DMS 273 treated with DMSO at 0.1 percent for 48 hours (cell line): ENCODE data around the gene LMOD1.
"Not testable (repeated sequence)": the region's sequence is repeated elsewhere in the genome, so short reads cannot be mapped to it uniquely, and the experiment has no call there.

ENCODE experiments used
- DNase-seq: peaks from one replicate; lab custom pipeline; 2025; lab: John Stamatoyannopoulos, UW

Gene LMOD1

DNA sequence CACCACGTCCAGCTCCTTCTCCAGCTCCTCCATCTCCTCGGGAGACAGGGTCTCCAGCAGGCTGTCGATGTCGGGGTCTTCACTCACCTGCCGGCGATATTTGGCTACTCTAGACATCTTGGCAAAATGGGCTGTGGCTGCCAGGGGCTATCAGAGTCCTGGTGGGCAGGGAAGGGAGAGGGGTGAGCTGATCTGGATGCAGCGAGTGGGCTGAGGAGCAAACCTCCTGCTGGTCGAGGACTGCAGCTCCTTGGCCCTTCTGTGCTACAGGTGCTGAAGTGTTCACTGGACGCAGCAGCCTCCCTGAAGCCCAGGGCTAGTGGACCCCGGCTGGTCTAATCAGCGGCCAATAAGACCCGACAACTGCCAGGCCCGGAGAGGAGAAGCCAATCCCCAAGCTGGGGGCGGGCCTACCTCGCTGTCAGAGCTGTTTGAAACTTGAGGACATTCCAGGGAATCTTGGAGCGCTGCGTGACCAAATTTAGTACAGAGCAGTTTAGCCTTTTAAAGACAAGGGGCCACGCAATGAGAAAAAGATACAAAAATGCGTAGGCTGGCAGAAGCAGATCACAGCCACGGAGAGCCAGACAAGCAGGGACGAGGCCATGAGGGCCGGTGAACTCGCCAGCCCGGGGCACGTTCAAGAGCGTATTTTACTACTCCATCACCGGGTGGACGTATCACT lies at the start of gene LMOD1:
TSS of gene LMOD1 (minus strand) at position 325 of the 685 bp plus-strand sequence. CDS start at position 117, 208 bp downstream.
- DNase-seq, result peak; percentile 26

DNA sequence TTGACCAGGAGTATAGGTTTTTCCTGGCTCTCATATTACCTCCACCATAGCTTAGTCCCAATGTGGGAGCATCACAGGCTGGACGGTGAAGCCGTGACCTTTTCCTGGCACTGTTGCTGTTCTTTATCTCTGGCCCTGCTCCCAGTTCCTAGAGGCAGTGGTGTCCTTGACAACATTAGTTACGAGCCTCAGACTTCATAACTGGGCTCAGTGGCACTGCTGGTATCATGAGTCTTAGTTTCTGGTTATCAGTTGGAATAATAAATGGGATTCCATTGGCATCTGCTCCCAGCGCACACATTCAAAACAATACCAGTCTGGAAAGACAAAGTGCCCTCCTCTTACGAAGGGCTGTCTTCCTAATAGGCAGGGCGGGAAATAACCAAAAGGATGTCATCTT lies 44.1 kb upstream of the LMOD1 start:
- no peak for DNase-seq

DNA sequence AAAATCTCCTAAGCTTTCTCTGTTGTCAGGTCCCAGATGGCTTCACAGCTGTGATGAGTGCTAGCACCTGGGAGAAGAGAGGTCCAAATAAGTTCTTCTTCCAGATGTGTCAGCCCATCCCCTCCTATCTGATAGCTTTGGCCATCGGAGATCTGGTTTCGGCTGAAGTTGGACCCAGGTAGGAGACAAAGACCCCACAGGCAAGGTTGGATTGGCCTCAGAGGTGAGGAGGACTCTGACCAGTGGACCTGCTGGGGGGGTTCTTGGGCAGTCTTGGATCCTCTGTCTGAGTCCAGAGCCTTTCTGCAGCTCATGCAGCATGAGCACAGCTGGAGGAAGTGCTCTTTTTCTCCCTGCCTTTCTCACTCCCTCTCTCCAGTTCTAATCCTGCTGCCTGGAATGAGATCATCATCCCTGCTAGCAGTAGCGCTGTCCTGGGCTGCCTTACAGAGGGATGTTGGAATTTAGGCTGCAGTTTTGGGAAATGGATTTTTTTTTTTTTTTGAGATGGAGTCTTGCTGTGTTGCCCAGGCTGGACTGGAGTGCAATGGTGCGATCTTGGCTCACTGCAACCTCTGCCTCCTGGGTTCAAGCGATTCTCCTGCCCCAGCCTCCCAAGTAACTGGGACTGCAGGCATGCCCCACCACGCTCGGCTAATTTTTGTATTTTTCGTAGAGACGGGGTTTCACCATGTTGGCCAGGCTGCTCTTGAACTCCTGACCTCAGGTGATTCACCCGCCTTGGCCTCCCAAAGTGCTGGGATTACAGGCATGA lies 43.2 kb upstream of the LMOD1 start:
- no peak for DNase-seq

DNA sequence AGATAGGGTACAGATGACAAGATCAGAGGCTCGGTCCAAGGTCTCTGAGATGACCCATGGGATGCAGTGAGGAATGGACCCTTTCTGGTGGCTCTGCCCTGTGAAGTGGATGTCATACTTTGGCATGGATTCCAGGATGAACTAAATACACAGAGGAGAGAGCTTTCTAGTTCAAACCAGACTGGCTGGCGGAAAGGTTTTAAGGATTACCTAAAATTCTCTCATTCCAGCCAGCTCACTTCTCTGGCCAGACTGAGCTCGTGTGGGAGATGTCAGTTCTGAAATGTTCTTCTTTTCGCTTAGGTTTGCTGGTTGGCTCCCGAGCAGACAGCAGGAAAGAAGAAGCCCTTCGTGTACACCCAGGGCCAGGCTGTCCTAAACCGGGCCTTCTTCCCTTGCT lies 42.3 kb upstream of the LMOD1 start:
- DNase-seq, result no peak

DNA sequence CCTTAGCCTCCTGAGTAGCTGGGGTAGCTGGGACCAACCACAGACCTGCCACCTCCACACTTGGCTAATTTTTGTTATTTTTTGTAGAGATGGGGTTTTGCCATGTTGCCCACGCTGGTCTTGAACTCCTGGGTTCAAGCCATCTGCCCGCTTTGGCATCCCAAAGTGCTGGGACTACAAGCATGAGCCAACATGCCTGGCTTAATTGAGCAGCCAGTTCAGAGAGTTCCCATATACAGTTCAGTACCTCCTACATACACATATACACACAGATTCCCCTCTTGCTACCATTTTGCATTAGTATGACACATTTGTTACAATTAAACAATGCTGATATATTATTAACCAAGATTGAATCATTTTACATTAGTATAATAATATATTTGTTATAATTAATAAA lies 39.0 kb upstream of the LMOD1 start:
- DNase-seq, result peak; percentile 63

DNA sequence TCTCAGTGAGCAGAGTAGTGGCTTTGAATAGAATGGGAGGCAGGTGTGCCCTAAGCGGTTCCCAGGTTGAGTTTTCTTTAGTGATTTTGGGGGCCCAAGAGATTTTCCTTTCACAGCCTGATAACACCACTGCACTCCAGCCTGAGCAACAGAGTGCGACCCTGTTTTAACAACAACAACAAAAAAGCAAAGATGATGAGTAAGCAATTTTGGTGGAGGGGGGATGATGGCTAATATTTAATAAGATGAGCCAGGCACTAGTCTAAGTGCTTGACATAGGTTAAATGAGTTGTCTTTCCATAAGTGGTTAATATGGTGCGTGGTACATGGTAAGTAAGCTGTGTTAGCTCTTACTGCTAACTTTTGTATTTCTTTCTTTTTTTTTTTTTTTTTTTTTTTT lies 38.1 kb upstream of the LMOD1 start:
- no peak for DNase-seq

DNA sequence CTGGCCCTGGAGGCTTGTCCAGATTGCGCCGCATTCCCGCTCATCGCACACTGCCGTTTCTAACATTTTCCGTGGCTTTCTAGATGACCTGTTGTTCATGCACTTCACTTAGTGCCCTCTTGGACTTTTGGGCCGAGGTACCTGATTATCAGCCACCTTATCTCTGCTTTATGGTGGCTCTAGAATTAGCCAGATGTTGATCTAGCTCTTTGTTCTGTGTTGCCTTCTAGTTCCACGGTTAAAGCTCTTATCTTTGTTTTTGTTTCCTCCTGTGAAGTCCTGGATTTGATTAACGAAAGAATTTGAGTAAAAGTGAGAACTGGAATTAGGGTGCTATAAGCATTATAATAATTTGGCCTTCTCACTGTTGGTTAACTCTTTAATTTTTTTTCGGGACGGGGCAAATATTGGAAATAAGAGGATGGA lies 37.0 kb upstream of the LMOD1 start:
- no peak for DNase-seq

DNA sequence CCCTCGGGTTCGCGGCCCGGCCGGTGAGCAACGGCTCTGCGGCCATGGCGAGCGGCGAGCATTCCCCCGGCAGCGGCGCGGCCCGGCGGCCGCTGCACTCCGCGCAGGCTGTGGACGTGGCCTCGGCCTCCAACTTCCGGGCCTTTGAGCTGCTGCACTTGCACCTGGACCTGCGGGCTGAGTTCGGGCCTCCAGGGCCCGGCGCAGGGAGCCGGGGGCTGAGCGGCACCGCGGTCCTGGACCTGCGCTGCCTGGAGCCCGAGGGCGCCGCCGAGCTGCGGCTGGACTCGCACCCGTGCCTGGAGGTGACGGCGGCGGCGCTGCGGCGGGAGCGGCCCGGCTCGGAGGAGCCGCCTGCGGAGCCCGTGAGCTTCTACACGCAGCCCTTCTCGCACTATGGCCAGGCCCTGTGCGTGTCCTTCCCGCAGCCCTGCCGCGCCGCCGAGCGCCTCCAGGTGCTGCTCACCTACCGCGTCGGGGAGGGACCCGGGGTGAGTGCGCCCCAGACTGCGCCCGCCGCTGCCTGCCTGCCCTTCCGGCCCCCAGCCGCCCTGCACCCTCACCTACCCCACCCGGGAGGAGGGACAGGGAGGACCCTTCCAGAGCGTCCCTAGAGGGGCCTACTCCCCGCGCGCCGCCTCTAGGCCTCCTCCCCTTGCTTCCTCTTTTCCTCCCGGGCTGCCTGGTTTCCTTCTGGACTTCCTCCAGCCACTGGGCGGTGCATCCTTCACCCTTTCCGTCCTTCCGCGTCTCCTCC lies 36.5 kb upstream of the LMOD1 start, which contains the start of gene RNPEP:
TSS of gene RNPEP (plus strand) at position 26 of the 757 bp plus-strand sequence. CDS start at position 45, 19 bp downstream.
- peak; percentile 39 for DNase-seq

DNA sequence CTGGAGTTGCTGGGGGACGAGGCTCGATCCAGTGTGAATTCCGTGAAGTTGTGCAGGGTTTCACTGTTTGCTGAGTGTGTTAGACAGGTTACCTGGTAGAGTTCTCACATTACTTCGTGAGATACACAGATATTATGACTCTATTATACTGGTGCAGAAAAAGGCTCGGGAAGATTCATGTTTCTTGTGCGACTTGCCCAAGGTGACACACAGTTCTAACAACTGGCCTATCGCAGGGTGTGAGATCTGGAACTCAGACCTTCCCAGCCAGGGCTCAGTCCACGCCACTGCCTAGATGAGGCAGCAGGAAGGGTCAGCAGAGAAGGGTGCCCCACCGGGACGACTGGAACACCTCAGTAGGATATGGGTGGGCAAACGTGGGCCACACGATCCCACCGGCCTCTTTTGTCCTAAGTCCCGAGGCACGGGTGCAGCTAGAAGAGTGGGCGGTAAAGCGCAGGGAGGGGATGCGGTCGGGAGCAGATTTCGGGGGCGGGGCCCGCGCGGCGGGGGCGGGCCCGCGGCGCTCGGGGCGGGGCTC lies 35.8 kb upstream of the LMOD1 start:
- peak; percentile 35 for DNase-seq

DNA sequence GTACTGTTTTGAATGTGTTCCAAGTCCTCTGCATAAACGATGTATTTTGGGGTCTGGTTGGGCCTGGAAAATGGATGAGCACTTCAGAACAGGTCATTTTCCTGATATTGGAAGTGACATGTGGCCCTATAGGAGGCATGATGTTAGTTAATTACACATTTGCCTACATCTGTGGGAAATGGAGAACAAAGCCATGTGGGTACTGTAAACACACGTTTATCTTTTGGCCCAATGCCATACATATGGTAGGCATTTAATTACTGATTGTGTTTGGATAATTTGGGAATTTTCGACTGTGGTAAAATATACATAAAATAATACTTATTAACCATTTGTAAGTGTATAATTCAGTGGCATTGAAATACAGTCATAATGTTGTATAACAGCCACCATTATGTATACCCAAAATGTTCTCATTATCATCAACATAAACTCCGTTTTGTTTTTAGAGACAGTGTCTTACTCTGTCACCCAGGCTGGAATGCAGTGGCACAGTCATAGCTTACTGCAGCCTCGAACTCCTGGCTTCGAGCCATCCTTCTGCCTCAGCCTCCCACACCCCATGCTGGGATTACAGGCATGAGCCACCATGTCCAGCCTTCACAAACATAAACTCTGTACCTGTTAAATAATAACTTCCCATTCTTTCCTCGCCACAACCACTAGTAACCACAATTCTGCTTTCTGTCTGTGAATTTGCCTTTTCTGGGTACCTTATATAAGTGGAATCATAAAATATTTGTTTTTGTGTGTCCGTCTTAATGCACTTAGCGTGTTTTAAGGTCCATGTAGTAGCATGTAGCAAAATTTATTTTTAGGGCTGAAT lies 24.2 kb upstream of the LMOD1 start:
- DNase-seq, result peak; percentile 89

DNA sequence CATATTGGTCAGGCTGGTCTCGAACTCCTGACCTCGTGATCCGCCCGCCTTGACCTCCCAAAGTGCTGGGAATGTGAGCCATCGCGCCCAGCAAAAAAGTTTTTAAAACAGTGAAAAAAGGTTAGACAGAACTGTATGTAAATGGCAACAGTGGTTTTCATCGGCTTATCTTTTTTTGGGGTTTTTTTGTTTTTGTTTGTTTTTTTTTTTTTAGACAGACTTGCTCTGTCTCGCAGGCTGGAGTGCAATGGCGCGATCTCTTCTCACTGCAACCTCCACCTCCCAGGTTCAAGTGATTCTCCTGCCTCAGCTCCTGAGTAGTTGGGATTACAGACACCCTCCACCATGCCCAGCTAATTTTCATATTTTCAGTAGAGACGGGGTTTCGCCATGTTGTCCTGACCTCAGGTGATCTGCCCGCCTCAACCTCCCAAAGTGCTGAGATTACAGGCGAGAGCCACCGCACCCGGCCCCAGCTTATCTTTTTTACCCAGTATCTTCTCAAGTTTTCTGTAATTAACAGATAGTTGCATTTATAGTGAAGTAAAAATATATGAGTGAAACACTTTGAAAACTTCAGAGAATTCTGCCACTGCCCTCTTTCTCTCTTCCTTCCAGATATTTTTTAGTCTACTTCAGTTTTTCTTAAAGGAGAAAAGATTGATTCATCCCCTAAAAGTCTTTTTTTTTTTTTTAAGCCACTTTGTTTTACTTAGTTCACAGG lies 22.0 kb upstream of the LMOD1 start:
- no peak for DNase-seq

DNA sequence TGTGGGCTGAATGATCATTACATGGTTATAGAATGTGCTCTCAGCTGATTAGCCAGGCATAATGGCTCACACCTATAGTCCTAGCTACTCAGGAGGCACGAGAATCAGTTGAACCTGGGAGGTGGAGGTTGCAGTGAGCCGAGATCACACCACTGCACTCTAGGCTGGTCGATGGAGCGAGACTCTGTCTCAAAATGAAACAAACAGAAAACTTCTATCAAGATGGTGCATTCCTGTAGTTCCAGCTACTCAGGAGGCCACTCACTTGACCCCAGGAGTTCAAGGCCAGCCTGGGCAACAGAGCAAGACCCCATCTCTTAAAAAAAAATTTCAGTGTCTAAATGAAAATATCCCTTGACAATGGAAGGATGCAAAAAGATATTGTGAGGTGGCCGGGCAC lies 19.8 kb upstream of the LMOD1 start:
- no peak for DNase-seq

DNA sequence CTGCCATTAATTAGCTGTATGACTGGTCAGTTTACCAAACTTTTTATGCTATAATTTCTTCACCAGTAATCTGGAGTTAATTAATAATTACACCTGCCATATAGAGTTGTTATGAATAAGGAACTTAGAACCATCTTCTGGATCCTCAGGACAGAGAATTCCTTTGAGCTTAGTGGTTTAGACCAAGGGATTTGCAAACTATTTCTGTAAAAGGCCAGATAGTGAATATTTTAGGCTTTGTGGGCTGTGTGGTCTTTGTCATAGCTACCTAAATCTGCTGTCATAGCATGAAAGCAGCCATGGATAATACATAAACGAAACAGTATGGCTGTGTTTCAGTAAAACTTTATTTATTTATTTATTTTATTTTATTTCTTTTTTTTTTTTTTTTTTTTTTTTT lies 17.9 kb upstream of the LMOD1 start:
- DNase-seq, result no peak

DNA sequence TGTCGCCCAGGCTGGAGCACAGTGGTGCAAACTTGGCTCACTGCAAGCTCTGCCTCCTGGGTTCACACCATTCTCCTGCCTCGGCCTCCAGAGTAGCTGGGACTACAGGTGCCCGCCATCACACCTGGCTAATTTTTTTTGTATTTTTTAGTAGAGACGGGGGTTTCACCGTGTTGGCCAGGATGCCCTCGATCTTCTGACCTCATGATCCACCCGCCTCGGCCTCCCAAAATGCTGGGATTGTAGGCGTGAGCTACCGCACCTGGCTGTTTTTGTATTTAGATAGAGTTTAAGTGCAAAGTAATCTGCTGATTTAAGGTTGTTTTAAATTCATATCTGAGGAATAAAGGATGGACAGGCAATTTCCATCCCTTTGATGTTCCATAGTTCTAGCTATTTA lies 16.0 kb upstream of the LMOD1 start:
- not testable (repeated sequence) for DNase-seq

DNA sequence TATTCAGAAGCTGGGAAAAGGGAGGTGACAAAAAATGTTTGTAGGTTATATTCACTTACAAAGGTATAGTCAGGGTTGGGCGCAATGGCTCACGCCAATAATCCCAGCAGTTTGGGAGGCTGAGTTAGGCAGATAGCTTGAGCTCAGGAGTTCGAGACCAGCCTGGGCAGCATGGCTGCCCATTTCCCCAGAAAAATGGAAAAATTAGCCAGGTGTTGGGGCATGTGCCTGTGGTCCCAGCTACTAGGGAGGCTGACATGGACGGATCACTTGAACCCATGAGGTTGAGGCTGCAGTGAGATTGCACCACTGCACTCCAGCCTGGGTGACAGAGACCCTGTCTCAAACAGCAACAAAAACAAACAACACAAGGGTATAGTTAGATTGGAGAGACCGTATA lies 12.0 kb upstream of the LMOD1 start:
- no peak for DNase-seq

DNA sequence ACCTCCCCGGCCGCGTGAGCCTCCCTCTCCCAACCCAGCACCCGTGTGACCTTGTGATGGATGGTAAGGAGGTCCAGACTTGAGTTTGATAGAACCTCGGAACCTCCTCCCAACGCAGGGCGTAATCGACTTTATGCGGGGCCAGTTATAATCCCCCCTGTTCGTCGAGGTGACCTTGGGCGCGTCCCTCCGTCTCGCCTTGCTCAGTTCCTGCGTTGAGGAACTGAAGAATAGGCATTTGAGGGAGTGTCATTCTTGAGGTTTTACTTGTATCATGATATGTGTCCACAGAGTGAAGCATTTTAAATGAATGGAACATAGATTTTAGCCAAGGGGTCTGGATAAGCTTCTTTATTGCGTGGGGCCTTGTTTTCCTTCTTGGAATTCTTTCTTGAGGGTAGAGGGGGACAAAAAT lies 9.4 kb upstream of the LMOD1 start:
- no peak for DNase-seq

DNA sequence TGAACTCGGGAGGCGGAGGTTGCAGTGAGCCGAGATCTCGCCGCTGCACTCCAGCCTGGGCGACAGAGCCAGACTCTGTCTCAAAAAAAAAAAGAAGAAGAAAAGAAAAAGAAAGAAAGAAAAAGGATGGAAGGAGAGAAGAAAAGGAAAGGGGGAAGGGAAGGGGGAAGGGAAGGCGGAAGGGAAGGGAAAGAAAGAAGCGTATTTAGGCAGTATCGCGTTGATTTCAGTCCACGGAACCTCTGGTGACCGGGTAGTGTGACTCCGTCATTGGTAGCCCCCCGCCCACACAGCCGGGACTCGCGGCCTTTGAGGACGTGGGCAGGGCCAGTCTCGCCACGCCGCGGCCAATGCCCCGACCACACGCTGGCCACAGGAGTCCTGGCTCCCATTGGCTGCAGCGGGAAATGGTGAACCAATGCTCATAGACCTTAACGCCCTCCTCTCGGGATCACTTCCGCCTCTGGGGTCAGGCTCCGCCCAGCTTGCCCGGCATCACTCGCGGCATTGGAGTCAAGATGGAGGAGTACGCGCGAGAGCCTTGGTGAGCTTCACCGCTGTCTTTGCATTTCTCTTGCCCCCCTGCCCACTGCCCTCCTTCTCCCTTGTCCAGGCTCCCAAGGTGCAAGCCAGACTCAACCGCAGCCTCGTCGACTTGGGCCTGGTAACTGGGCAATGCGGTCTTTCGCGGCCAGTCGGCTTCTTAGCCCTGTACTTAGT lies 8.8 kb upstream of the LMOD1 start, which contains the start of gene TIMM17A:
TSS of gene TIMM17A (plus strand) at position 495 of the 720 bp plus-strand sequence. CDS start at position 519, 24 bp downstream.
- peak; percentile 97 for DNase-seq

DNA sequence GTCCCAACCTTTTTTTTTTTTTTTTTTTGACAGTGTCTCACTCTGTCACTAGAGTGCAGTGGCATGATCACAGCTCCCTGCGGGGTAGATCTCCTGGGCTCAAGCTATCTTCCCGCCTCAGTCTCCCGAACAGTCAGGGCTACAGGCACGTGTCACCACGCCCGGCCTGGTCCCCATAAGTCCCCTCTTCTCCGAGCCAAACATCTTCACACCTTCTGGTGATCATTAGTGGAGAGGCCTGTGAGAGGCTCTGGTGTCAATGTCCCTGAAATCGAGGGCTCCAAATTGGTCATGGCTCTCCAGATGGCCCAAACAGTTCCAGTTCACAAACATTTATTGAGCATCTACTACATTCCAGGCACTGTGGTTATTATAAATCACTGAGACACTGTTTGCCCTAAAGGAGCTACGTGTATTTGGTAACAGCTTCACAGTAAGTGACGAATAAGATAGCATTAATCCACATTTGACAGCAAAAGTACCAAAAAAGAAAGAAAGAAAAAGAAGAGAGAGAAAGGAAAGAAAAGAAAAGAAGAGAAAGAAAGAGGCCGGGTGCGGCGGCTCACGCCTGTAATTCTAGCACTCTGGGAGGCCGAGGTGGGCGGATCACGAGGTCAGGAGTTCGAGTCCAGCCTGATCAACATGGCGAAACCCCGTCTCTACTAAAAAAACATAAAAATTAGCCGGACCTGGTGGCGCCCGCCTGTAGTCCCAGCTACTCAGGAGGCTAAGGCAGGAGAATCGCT lies 8.1 kb upstream of the LMOD1 start:
- no peak for DNase-seq

DNA sequence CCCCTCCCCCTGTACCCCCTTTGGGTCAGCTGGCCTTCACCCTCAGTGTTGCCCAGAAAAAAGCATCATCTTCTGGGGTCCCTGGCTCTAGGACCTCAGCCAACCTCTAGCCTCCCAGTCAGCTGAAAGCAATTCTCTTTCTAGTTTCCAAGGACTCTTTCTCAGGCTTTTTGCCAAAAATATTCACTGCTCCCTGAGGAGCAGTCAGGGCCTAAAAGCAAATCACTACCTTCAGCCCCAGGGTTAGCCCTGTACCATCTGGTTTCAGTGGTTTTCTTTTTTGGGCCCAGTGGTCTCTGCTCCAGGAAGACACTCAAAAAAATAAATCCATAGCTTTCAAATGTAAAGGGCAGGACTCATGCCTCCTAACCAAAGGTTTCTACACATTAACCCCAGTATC lies 3.1 kb upstream of the LMOD1 start:
- peak; percentile 46 for DNase-seq
